Left ventricle myocardium inferior (tissue), 1 donor: ENCODE data around the gene GSE1. TPM values are rescaled to one million over a fixed set of nuclear protein-coding genes. Genes with fewer than 3 reads are reported as not detected.

Source experiments
- DNase-seq: peaks from one replicate; pipeline ENCODE4 v3.0.0-alpha.2; 2020
- H3K27ac ChIP-seq: fragments of 200-600 bp; replicated peaks from 2 replicates; pipeline ENCODE4 v1.8.0; 2021
- H3K27me3 ChIP-seq: fragments of 200-600 bp; 2 replicates; pipeline ENCODE4 v1.8.0; 2021; ENCODE audit warnings: low read depth
- H3K36me3 ChIP-seq: fragments of 200-600 bp; 2 replicates; pipeline ENCODE4 v1.8.0; 2021
- H3K4me1 ChIP-seq: fragments of 200-600 bp; 2 replicates; pipeline ENCODE4 v1.8.0; 2021
- H3K4me3 ChIP-seq: fragments of 200-600 bp; 2 replicates; pipeline ENCODE4 v1.8.0; 2021; ENCODE audit warnings: mild to moderate bottlenecking, moderate library complexity
- H3K9me3 ChIP-seq: fragments of 200-600 bp; replicated peaks from 2 replicates; pipeline ENCODE4 v1.8.0; 2021
- intact Hi-C: fragments of 100-400 bp; cut with micrococcal nuclease; formaldehyde crosslinking; loops from one replicate; pipeline ENCODE4 v1.11.0; 2022
- total RNA-seq: library from RNA; stranded (reverse); fragmentation: NEBNext Ultra II Directional; extraction: Animal tissue kit (Norgen Biotek cat#: 25700); gene quantifications from one replicate; pipeline ENCODE4 v1.2.1, GENCODE V29; 2021
- TF ChIP-seq, protein P1 (sequence below): fragments of 200-600 bp; IDR thresholded peaks from 2 replicates; pipeline ENCODE4 v1.8.0; 2021; ENCODE audit warnings: antibody characterized with exemption, mild to moderate bottlenecking, borderline replicate concordance
- donor health status: DM: no; HTN: yes; CAD: no; lungs with severe emphysema.

GSE1 gene
- total RNA-seq, 1 donor from 2014 or later, result 34.2 TPM

DNA sequence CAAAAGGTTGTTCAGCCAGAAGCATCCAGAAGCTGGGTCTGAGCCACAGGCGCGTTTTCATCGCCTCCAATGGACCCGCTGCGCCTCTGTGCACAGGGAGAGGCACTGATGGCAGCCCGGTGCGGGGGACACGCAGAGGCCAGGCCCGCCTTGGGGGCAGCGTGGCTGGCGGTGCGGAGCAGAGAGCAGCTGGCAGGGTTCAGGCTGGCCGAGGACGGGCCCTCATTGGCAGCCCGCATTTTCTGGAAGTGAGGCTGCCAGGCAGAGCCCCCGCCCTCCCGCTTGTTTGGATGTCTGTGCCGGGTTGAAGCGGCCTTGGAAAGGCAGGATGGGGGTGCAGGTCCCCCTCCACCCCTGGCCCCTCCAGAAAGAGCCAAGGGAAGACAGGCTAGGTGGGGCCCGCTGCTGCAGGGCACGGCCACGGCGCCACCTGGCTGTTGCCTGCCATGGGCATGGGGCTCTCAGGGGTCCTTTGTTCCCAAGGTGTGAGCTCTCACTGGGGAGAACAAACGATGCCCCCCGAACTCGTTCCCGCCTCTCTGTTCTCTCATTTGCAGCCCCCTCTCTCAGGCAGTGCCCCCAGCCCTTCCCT is 18.8 kb downstream of the GSE1 start:
- TF ChIP-seq, protein P1, sequence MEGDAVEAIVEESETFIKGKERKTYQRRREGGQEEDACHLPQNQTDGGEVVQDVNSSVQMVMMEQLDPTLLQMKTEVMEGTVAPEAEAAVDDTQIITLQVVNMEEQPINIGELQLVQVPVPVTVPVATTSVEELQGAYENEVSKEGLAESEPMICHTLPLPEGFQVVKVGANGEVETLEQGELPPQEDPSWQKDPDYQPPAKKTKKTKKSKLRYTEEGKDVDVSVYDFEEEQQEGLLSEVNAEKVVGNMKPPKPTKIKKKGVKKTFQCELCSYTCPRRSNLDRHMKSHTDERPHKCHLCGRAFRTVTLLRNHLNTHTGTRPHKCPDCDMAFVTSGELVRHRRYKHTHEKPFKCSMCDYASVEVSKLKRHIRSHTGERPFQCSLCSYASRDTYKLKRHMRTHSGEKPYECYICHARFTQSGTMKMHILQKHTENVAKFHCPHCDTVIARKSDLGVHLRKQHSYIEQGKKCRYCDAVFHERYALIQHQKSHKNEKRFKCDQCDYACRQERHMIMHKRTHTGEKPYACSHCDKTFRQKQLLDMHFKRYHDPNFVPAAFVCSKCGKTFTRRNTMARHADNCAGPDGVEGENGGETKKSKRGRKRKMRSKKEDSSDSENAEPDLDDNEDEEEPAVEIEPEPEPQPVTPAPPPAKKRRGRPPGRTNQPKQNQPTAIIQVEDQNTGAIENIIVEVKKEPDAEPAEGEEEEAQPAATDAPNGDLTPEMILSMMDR, result no peak
- H3K27ac ChIP-seq, result peak overlapping the region; percentile 4
- no peak overlapping the region for H3K4me3 ChIP-seq
- DNase-seq, result no peak
- H3K4me1 ChIP-seq, result peaks cover 73% of the 10 kb centered on the region
- H3K27me3 ChIP-seq, result no peaks in the 10 kb centered on the region
- intact Hi-C loops, result no loop called here
- H3K9me3 ChIP-seq, result peaks cover 8% of the 10 kb centered on the region
- H3K36me3 ChIP-seq, result peaks cover 12% of the 10 kb centered on the region

DNA sequence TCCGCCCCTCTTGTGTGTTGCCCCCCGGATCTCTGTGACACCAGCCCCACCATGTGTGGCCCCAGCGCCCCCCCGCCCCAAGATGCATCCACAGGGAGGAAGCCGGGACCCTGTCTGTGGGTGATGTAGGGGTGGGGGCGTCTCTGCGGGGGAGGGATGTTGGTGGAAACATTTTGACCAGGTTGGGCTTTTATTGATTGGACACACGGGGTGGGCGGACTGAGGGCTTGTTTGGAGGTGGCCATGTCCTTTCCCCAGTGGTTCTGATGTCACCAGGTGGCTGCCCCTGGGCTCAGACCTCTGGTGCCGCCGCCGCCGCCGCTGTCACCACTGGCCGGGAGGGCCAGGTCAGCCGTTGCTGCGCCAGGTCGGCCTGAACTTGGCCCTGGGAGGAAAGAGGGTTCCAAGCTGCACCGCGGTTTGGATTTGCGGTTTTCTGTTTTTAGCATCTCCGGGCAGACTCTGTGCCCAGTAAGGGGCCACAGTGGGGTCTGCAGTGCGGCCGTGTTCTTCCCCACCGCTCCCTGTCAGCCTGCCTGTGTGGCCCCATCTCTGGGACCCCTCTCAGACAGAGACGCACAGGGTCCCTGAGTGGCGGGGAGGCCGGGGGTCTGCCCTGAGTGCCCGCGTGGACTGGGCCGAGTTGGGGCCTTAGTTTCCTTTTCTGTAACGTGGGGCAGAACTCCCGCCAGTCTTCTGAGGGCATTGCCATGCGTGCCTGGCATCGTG is 19.8 kb downstream of the GSE1 start:
- no peak for DNase-seq
- TF ChIP-seq, protein P1, result no peak
- peaks cover 8% of the 10 kb centered on the region for H3K9me3 ChIP-seq
- no peak overlapping the region for H3K27ac ChIP-seq
- no peaks in the 10 kb centered on the region for H3K27me3 ChIP-seq
- peaks cover 73% of the 10 kb centered on the region for H3K4me1 ChIP-seq
- intact Hi-C loops, result no loop called here
- H3K36me3 ChIP-seq, result peaks cover 12% of the 10 kb centered on the region
- no peak overlapping the region for H3K4me3 ChIP-seq

DNA sequence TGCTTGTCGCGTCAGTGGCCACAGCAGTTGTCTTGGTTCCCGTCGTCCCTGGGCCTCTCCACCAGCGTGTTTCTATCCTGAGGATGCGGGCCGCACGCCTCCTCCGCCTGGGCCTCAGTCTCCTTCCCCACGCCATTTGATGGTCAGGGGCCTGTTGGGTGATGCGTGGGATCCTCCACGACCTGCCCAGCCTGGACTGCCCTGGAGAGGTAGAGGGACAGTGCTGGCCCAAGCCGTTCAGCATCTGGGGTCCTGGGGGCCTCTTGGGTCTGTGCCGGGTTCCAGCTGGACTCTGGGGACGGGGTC is 20.3 kb downstream of the GSE1 start:
- peaks cover 12% of the 10 kb centered on the region for H3K36me3 ChIP-seq
- TF ChIP-seq, protein P1, result no peak
- H3K4me3 ChIP-seq, result no peak overlapping the region
- H3K9me3 ChIP-seq, result peaks cover 8% of the 10 kb centered on the region
- DNase-seq, result no peak
- H3K27me3 ChIP-seq, result no peaks in the 10 kb centered on the region
- H3K4me1 ChIP-seq, result peaks cover 73% of the 10 kb centered on the region
- no peak overlapping the region for H3K27ac ChIP-seq
- intact Hi-C loops, result no loop called here

DNA sequence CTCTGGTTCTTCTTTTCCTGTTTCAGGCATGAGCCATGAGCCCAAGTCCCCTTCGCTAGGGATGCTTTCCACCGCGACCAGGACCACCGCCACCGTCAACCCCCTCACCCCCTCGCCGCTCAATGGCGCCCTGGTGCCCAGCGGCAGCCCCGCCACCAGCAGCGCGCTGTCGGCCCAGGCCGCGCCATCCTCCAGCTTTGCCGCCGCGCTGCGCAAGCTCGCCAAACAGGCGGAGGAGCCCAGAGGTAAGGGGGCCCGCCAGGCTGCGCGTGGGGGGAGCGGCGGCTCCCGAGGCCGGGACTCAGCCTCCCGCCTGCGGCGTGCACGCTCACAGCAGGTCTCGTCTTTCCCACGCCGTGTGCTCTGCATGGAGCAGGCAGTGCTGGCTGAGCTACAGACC is 20.8 kb downstream of the GSE1 start:
- Histone ChIP-seq H3K4me1 (peaks cover 73% of the 10 kb centered on the region), H3K27ac (no peak overlapping the region), H3K9me3 (peaks cover 8% of the 10 kb centered on the region), H3K36me3 (peaks cover 12% of the 10 kb centered on the region), H3K27me3 (no peaks in the 10 kb centered on the region), H3K4me3 (no peak overlapping the region)
- intact Hi-C loops, result no loop called here
- TF ChIP-seq, protein P1, result no peak
- DNase-seq, result no peak

DNA sequence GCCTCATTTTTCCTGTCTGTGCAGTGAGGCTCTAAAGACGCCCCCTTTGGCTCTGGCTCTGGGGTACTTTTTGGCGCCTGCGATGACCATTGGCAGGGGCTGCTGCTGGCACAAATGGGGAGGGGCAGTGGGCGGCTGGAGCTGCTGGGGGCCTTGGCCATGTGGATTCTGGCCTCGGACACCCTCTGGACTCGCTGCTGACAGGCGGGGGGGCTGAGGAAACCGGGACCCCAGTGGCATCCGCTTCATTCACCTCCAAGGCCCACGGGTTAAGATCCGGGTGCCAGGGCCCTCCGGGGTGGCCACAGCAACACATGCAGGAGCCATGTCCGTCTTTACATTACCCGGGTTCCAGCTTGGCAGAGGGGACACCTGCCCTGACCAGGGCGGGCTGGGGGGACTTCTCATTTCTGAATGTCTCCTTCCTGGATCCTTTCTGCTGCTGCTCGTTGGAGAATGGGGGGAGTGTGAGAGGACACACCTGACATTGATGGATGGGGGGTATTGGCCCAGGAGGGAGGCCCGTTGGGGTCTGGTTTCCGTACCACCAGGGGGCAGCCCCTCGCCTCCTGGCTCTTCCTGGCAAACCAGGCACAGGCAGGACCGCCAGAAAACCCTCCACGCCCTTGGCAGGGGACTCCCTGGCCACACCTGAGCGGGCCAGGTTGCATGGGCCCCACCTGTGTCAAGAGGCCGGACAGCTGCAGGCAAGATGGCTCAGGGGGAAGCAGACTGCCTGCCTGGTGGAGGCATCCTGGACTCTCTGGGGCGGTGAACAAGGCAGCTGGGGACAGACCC is 21.8 kb downstream of the GSE1 start:
- DNase-seq, result no peak
- intact Hi-C loops, result no loop called here
- H3K27me3 ChIP-seq, result no peaks in the 10 kb centered on the region
- H3K27ac ChIP-seq, result no peak overlapping the region
- H3K9me3 ChIP-seq, result peaks cover 3% of the 10 kb centered on the region
- peaks cover 73% of the 10 kb centered on the region for H3K4me1 ChIP-seq
- no peak overlapping the region for H3K4me3 ChIP-seq
- peaks cover 12% of the 10 kb centered on the region for H3K36me3 ChIP-seq
- TF ChIP-seq, protein P1, result peak; percentile 23
